ENCODE data around the gene WHRN.

DNA sequence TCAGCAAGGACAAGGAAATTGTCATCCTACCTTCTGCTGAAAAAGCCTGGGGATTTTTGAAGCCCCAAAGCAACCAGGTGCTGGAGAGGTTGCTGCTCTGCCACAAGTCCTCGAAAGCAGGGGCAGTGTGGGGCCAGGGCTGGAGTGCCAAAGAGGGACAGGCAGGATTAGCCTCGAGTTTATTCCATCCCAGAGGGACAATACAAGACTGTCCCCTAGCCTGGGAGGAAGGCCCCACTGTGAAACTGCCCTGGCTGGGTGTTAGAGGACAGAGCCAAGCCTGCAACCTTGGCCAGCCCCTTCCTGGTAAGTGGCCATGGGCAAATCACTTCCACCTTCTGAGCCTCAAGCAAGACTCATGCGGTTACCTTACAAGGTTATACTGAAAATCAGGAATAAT, 55.1 kb downstream of the WHRN start:
- TF ChIP-seq, protein P1, sequence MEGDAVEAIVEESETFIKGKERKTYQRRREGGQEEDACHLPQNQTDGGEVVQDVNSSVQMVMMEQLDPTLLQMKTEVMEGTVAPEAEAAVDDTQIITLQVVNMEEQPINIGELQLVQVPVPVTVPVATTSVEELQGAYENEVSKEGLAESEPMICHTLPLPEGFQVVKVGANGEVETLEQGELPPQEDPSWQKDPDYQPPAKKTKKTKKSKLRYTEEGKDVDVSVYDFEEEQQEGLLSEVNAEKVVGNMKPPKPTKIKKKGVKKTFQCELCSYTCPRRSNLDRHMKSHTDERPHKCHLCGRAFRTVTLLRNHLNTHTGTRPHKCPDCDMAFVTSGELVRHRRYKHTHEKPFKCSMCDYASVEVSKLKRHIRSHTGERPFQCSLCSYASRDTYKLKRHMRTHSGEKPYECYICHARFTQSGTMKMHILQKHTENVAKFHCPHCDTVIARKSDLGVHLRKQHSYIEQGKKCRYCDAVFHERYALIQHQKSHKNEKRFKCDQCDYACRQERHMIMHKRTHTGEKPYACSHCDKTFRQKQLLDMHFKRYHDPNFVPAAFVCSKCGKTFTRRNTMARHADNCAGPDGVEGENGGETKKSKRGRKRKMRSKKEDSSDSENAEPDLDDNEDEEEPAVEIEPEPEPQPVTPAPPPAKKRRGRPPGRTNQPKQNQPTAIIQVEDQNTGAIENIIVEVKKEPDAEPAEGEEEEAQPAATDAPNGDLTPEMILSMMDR (IDR thresholded peaks at IDR 0.05; ENCODE audit: insufficient read depth, low read length) = no peak
- no peak for TF ChIP-seq POLR2AphosphoS5 (IDR thresholded peaks at IDR 0.05; ENCODE audit: low read depth)
